Neural cell (in vitro differentiated cells): ENCODE results near the gene ASXL1. TPM values are rescaled to one million over a fixed set of nuclear protein-coding genes. Genes with fewer than 3 reads are reported as not detected.

Experiments
- H2AFZ ChIP-seq: fragments of 200-600, 300-800 bp; sonication (generic), shearing (Covaris generic); 2 replicates; pipeline ENCODE4 v1.6.0; 2014; ENCODE audit warnings: low read depth, mild to moderate bottlenecking, antibody characterized with exemption, low read length, moderate library complexity
- H3F3A ChIP-seq: fragments of 200-600 bp; shearing (Covaris generic); 2 replicates; pipeline ENCODE4 v1.6.1; 2016; ENCODE audit warnings: mild to moderate bottlenecking, moderate library complexity, mixed read lengths, antibody characterized with exemption, low read length; ENCODE audit not compliant: insufficient read depth, poor library complexity, severe bottlenecking
- H3K27ac ChIP-seq: fragments of 200-600, 300-800 bp; sonication (generic), shearing (Covaris generic); 2 replicates; pipeline ENCODE4 v1.5.1; 2014; ENCODE audit warnings: mild to moderate bottlenecking, low read length, moderate library complexity
- H3K27me3 ChIP-seq: fragments of 300-800, 200-600 bp; sonication (generic), shearing (Covaris generic); 2 replicates; pipeline ENCODE4 v1.6.0; 2014; ENCODE audit warnings: mild to moderate bottlenecking, low read depth, low read length, moderate library complexity; ENCODE audit not compliant: insufficient read depth
- H3K36me3 ChIP-seq: fragments of 300-800, 200-600 bp; sonication (generic), shearing (Covaris generic); 2 replicates; pipeline ENCODE4 v1.5.1; 2014; ENCODE audit warnings: mild to moderate bottlenecking, antibody characterized with exemption, low read length, moderate library complexity; ENCODE audit not compliant: insufficient read depth
- H3K4me2 ChIP-seq: fragments of 300-800, 200-600 bp; sonication (generic), shearing (Covaris generic); 2 replicates; pipeline ENCODE4 v1.6.0; 2014; ENCODE audit warnings: mild to moderate bottlenecking, low read length
- H3K4me3 ChIP-seq: fragments of 300-800, 200-600 bp; sonication (generic), shearing (Covaris generic); 2 replicates; pipeline ENCODE4 v1.5.1; 2014; ENCODE audit warnings: mild to moderate bottlenecking, low read length, moderate library complexity
- H3K79me2 ChIP-seq: fragments of 200-600 bp; shearing (Covaris generic); replicated peaks from 2 replicates; pipeline ENCODE4 v1.6.0; 2014; ENCODE audit warnings: mild to moderate bottlenecking, low read length, moderate library complexity; ENCODE audit not compliant: insufficient read depth
- H3K9ac ChIP-seq: fragments of 300-800, 200-600 bp; sonication (generic), shearing (Covaris generic); 2 replicates; pipeline ENCODE4 v1.6.1; 2016; ENCODE audit warnings: mild to moderate bottlenecking, low read length, mixed read lengths
- H3K9me2 ChIP-seq: fragments of 200-600 bp; shearing (Covaris generic); 2 replicates; pipeline ENCODE4 v1.6.1; 2016; ENCODE audit warnings: mild to moderate bottlenecking, low read length, mixed read lengths; ENCODE audit not compliant: insufficient read depth
- H3K9me3 ChIP-seq: fragments of 200-600, 300-800 bp; sonication (generic), shearing (Covaris generic); 2 replicates; pipeline ENCODE4 v1.6.1; 2016; ENCODE audit warnings: mild to moderate bottlenecking, mixed run types, low read length, moderate library complexity, mixed read lengths
- H4K20me1 ChIP-seq: fragments of 200-600 bp; shearing (Covaris generic); 2 replicates; pipeline ENCODE4 v1.6.1; 2016; ENCODE audit warnings: mild to moderate bottlenecking, mixed run types; ENCODE audit not compliant: insufficient read depth
- EP300 ChIP-seq: fragments of 450-650 bp; conservative IDR thresholded peaks from 2 replicates; pipeline ENCODE4 v1.6.1; 2014; ENCODE audit warnings: antibody characterized with exemption, mild to moderate bottlenecking, moderate library complexity; ENCODE audit not compliant: poor library complexity, severe bottlenecking
- EZH2 ChIP-seq: fragments of 200-600, 300-800 bp; shearing (Covaris generic), sonication (generic); IDR thresholded peaks from 2 replicates; pipeline ENCODE4 v1.6.1; 2014; ENCODE audit warnings: antibody characterized with exemption, low read length, borderline replicate concordance, mild to moderate bottlenecking; ENCODE audit not compliant: insufficient read depth, poor library complexity, severe bottlenecking
- MXI1 ChIP-seq: fragments of 450-650 bp; conservative IDR thresholded peaks from 2 replicates; pipeline ENCODE4 v1.6.1; 2014; ENCODE audit warnings: antibody characterized with exemption, mild to moderate bottlenecking; ENCODE audit not compliant: poor library complexity, severe bottlenecking
- POLR2AphosphoS5 ChIP-seq: IDR thresholded peaks from 2 replicates; pipeline ENCODE4 v1.6.1; 2012
- RAD21 ChIP-seq: fragments of 450-650 bp; conservative IDR thresholded peaks from 2 replicates; pipeline ENCODE4 v1.6.1; 2014; ENCODE audit warnings: antibody characterized with exemption, mild to moderate bottlenecking, moderate library complexity
- SMC3 ChIP-seq: fragments of 450-650 bp; conservative IDR thresholded peaks from 2 replicates; pipeline ENCODE4 v1.6.1; 2014; ENCODE audit warnings: antibody characterized with exemption, mild to moderate bottlenecking, moderate library complexity; ENCODE audit not compliant: poor library complexity
- TAF1 ChIP-seq: IDR thresholded peaks from 2 replicates; pipeline ENCODE4 v1.6.1; 2012; ENCODE audit warnings: low read depth
- polyA plus RNA-seq: library from polyadenylated mRNA; depleted of rRNA; stranded (reverse); fragments of >200 nt; gene quantifications from 2 replicates; pipeline ENCODE4 v1.2.3, GENCODE V29; 2014
- TF ChIP-seq, protein P1 (sequence below): fragments of 450-650 bp; IDR thresholded peaks from 2 replicates; pipeline ENCODE4 v1.5.1; 2014; ENCODE audit warnings: antibody characterized with exemption, mild to moderate bottlenecking, moderate library complexity; ENCODE audit not compliant: poor library complexity, severe bottlenecking
- TF ChIP-seq, protein P2 (sequence below): IDR thresholded peaks from 2 replicates; pipeline ENCODE4 v1.6.1; 2012; ENCODE audit warnings: borderline replicate concordance

ASXL1 gene
- polyA plus RNA-seq, 1 donor from 2014 or later = 45.9 TPM

DNA sequence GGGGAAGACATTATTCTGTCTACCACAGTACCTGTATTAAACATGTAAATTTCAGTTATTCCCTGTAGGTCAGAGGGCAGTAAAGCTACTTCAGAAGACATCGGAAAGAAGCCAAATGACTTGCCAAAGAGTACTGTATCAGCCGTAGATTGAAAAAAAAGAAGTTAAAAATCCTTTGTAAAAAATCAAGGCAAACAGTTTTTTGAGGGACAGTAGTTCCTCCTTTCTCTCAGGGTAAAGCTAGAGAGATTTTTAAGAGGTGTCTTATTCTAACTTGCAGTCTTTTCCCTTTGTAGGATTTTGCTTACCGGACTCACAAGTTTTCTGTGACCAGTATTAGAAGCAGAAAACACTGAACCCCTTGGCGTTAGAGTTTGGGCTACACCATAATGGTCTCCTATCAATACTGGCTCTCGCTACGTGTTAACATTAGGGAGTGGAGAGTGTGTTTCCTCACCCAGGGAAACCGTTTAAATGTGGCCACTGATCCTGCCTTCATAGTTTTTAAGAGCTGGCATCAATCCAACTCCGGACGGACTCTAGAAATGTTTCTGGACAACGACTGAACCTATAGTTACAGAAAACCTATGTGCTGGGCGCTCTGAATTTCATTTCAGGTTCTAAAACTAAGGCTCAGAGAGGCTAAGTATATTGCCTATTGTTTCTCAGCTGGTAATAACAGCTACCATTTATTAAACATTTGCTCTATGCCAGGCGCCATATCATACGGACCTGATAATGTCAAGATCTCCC, 1.3 kb upstream of the ASXL1 start:
- H3K9me3 ChIP-seq = no peaks in the 10 kb centered on the region
- peak overlapping the region; percentile 96 for H3K4me3 ChIP-seq
- peak overlapping the region; percentile 79 for H3K27ac ChIP-seq
- no peaks in the 10 kb centered on the region for H3K27me3 ChIP-seq
- H3K36me3 ChIP-seq = no peaks in the 10 kb centered on the region
- peak overlapping the region; percentile 50 for H3K4me2 ChIP-seq
- peaks cover 30% of the 10 kb centered on the region for H3K79me2 ChIP-seq
- H2AFZ ChIP-seq = no peak overlapping the region
- H3K9me2 ChIP-seq = no peaks in the 10 kb centered on the region
- no peaks in the 10 kb centered on the region for H3F3A ChIP-seq
- H3K9ac ChIP-seq = peak overlapping the region; percentile 90
- TF ChIP-seq SMC3 (no peak), POLR2AphosphoS5 (no peak)
- TF ChIP-seq, protein P1, sequence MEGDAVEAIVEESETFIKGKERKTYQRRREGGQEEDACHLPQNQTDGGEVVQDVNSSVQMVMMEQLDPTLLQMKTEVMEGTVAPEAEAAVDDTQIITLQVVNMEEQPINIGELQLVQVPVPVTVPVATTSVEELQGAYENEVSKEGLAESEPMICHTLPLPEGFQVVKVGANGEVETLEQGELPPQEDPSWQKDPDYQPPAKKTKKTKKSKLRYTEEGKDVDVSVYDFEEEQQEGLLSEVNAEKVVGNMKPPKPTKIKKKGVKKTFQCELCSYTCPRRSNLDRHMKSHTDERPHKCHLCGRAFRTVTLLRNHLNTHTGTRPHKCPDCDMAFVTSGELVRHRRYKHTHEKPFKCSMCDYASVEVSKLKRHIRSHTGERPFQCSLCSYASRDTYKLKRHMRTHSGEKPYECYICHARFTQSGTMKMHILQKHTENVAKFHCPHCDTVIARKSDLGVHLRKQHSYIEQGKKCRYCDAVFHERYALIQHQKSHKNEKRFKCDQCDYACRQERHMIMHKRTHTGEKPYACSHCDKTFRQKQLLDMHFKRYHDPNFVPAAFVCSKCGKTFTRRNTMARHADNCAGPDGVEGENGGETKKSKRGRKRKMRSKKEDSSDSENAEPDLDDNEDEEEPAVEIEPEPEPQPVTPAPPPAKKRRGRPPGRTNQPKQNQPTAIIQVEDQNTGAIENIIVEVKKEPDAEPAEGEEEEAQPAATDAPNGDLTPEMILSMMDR = no peak
- TF ChIP-seq, protein P2, sequence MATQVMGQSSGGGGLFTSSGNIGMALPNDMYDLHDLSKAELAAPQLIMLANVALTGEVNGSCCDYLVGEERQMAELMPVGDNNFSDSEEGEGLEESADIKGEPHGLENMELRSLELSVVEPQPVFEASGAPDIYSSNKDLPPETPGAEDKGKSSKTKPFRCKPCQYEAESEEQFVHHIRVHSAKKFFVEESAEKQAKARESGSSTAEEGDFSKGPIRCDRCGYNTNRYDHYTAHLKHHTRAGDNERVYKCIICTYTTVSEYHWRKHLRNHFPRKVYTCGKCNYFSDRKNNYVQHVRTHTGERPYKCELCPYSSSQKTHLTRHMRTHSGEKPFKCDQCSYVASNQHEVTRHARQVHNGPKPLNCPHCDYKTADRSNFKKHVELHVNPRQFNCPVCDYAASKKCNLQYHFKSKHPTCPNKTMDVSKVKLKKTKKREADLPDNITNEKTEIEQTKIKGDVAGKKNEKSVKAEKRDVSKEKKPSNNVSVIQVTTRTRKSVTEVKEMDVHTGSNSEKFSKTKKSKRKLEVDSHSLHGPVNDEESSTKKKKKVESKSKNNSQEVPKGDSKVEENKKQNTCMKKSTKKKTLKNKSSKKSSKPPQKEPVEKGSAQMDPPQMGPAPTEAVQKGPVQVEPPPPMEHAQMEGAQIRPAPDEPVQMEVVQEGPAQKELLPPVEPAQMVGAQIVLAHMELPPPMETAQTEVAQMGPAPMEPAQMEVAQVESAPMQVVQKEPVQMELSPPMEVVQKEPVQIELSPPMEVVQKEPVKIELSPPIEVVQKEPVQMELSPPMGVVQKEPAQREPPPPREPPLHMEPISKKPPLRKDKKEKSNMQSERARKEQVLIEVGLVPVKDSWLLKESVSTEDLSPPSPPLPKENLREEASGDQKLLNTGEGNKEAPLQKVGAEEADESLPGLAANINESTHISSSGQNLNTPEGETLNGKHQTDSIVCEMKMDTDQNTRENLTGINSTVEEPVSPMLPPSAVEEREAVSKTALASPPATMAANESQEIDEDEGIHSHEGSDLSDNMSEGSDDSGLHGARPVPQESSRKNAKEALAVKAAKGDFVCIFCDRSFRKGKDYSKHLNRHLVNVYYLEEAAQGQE = no peak
- no peaks in the 10 kb centered on the region for H4K20me1 ChIP-seq

DNA sequence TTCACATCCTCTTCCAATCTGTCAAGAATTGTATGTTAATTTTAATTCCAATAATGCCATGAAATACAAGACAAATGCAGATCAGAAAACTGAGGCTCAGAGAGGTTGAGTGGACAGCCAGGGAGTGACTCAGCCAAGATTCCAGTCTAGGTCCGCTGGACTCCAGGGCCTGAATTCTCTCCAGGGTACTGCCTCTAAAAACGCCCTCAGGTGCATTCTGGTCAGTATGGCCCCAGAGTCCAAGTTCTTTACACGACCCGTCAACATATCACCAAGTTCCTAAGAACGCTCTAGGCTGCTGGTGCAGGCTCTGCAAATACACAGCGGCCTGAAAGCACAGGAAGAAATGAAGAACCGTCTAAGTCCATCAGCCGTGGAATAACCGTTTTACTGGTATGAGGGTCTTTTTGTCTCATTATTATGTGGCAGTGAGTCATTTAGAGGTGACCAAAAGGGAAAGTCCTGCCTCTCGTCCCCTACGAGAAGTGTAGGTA, 709 bp upstream of the ASXL1 start:
- H3K79me2 ChIP-seq = peaks cover 33% of the 10 kb centered on the region
- no peaks in the 10 kb centered on the region for H3K36me3 ChIP-seq
- no peak for TF ChIP-seq EZH2
- no peak for TF ChIP-seq TAF1
- TF ChIP-seq, protein P2 = no peak
- no peak for TF ChIP-seq MXI1
- no peak for TF ChIP-seq EP300
- TF ChIP-seq SMC3 = no peak
- peak; percentile 25 for TF ChIP-seq RAD21
- TF ChIP-seq, protein P1 = no peak
- TF ChIP-seq POLR2AphosphoS5 = no peak
- H3F3A ChIP-seq = no peaks in the 10 kb centered on the region
- peak overlapping the region; percentile 90 for H3K9ac ChIP-seq
- peak overlapping the region; percentile 96 for H3K4me3 ChIP-seq
- peak overlapping the region; percentile 80 for H2AFZ ChIP-seq
- no peaks in the 10 kb centered on the region for H3K27me3 ChIP-seq
- no peaks in the 10 kb centered on the region for H3K9me2 ChIP-seq
- peak overlapping the region; percentile 79 for H3K27ac ChIP-seq
- H3K4me2 ChIP-seq = peak overlapping the region; percentile 50
- H4K20me1 ChIP-seq = no peaks in the 10 kb centered on the region
- no peaks in the 10 kb centered on the region for H3K9me3 ChIP-seq
